Activated CD4-positive, CD25-positive, alpha-beta regulatory T cell treated with anti-CD3 and anti-CD28 coated beads, Interleukin-2, amount 50 U/mL, for 24 hours (primary cell): ENCODE measurements around the gene ZNF667.
A peak's percentile ranks its signal among the peaks of the same experiment; 100 is the strongest.

Experiments
- ATAC-seq, 2 donors: fragments of 150-1000 bp; cut with Tn5 transposase; one replicate each; pipeline ENCODE4 v1.10.0; 2021; ENCODE audit warnings: mild to moderate bottlenecking in 1 of 2, moderate library complexity in 1 of 2

ZNF667 gene

GRCh38 chr19:56393119-56394012 lies 83.8 kb downstream of the ZNF667 start, which contains the start of gene ZNF582:
TSS of gene ZNF582 (minus strand) at chr19:56393534. CDS start at chr19:56391752, 1,782 bp downstream.
- ATAC-seq: peak; percentile 98
